ENCODE measurements around the gene DGKA.

The DGKA gene

DNA sequence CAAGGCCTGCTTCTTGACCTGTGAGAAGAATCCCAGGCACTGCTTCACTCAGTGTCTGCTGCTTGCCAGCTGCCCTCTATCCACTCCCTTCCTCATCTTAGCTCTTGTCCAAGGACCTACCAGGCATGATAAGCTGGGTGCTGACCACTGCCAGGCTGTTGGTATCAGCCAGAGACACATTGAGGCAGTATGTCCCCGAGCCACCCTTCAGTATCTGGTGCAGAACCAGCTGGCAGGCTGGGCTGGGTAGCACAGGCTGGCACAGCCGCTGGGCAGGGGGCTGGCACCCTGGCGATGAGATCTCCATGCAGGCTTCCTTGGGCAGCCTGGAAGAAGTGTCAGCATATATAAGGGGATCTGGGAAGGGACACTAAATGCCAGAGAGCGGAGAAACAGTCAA, 24.4 kb downstream of the DGKA start (continued):
- TF ChIP-seq, protein P1, sequence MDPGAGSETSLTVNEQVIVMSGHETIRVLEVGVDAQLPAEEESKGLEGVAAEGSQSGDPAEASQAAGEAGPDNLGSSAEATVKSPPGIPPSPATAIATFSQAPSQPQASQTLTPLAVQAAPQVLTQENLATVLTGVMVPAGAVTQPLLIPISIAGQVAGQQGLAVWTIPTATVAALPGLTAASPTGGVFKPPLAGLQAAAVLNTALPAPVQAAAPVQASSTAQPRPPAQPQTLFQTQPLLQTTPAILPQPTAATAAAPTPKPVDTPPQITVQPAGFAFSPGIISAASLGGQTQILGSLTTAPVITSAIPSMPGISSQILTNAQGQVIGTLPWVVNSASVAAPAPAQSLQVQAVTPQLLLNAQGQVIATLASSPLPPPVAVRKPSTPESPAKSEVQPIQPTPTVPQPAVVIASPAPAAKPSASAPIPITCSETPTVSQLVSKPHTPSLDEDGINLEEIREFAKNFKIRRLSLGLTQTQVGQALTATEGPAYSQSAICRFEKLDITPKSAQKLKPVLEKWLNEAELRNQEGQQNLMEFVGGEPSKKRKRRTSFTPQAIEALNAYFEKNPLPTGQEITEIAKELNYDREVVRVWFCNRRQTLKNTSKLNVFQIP (CRISPR knock-in tag; IDR thresholded peaks at IDR 0.05; ENCODE audit: borderline replicate concordance, low read depth), result no peak
- TF ChIP-seq TOX (CRISPR knock-in tag; IDR thresholded peaks at IDR 0.05; ENCODE audit: borderline replicate concordance) (no peak), RARB (CRISPR knock-in tag; IDR thresholded peaks at IDR 0.05) (no peak)

DNA sequence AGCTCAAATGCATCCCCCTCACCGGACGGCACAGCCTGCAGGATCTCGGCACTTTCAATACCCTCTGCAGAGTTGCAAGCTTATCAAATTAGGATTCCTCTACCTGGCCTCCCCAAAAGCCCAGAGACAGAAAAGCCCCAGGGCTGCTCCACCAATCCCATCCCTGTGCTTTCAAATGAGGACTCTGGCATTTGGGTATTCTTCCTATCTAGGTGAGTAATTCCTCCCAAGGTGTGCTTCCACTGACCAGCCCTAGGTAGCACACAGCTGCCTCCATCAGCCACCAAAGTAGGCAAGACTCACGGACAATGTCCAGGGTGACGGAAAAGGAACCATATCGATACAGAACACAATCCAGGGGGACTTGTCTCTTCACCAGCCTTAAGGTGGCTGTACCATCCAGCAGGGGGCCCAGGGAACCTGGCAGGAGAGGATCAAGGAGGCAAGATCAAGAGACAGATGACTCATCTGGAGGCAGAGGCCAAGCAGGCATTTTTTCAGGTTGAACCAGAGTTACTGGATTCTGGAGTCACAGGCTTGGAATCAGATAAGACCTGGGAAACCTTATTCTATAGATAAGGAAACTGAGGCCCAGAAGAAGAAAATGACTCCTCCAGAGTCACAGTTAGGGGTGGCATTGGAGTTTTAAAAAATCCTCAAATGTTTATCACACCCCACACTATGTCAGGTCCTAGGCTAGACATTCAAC, 25.0 kb downstream of the DGKA start:
- ATAC-seq, result peak; percentile 93
- TF ChIP-seq CSDC2 (CRISPR knock-in tag; IDR thresholded peaks at IDR 0.05), result no peak
- no peak for TF ChIP-seq BACH2 (CRISPR knock-in tag; IDR thresholded peaks at IDR 0.05; ENCODE audit: borderline replicate concordance)

DNA sequence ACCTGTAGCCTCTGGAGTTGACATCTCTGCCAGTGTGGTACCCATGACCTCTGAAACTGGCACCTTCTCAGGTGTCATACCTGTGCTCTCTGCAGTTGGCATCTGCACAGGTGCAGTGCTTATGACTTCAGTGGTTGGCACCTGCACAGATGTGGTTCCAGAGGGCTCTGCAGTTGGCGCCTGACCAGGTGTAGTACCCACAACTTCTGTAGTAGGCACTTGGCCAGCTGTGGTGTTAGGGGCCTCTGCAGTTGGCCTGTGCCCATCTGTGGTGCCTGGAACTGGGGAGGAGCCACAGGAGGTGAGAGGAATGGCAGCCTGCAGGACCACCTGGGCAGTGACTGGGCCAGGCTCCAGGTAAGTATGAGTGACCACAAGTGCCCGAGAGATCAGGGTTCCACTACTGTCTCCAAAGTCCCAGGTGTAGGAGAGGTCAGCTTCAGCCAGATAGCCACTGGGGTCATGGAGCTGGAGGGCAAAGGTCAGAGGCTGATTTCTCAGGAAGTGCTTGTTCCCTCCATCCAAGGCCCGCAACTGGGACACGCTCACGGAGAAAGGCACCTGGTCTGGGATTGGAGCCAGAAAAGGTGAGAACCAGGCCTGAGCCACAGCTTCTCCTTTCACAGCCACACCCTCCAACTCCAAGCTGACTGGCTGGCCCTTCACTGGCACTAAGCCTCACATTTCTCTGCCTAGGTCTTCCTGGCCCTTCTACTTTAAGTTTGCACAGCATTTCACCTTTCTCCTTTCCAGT, 26.3 kb downstream of the DGKA start:
- no peak for TF ChIP-seq ISL1 (CRISPR knock-in tag; IDR thresholded peaks at IDR 0.05)
- TF ChIP-seq ZNF8 (CRISPR knock-in tag; IDR thresholded peaks at IDR 0.05), result no peak
- no peak for TF ChIP-seq GLIS3 (CRISPR knock-in tag; IDR thresholded peaks at IDR 0.05)
- TF ChIP-seq SNAI2 (CRISPR knock-in tag; IDR thresholded peaks at IDR 0.05), result no peak
- TF ChIP-seq, protein P2, sequence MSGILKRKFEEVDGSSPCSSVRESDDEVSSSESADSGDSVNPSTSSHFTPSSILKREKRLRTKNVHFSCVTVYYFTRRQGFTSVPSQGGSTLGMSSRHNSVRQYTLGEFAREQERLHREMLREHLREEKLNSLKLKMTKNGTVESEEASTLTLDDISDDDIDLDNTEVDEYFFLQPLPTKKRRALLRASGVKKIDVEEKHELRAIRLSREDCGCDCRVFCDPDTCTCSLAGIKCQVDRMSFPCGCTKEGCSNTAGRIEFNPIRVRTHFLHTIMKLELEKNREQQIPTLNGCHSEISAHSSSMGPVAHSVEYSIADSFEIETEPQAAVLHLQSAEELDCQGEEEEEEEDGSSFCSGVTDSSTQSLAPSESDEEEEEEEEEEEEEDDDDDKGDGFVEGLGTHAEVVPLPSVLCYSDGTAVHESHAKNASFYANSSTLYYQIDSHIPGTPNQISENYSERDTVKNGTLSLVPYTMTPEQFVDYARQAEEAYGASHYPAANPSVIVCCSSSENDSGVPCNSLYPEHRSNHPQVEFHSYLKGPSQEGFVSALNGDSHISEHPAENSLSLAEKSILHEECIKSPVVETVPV (CRISPR knock-in tag; IDR thresholded peaks at IDR 0.05), result no peak
- no peak for ATAC-seq

DNA sequence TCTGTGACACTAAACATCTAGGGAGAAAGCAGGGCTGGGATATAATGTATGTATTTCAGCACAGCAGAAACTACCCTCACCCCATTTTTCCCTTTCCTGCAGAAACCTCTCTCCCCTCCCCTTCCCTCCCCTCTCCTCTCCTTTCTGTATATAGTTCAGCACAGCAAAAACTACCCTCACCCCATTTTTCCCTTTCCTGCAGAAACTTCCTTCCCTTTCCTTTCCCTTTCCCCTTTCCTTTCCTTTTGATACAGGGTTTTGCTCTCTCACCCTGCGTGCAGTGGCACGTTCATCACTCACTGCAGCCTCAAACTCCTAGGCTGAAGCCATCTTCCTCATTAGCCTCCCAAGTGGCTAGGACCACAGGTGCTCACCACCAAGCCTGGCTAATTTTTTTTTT, 32.8 kb downstream of the DGKA start:
- TF ChIP-seq PPARA (CRISPR knock-in tag; IDR thresholded peaks at IDR 0.05; ENCODE audit: borderline replicate concordance), result no peak
- TF ChIP-seq TOX (CRISPR knock-in tag; IDR thresholded peaks at IDR 0.05; ENCODE audit: borderline replicate concordance), result no peak
- no peak for TF ChIP-seq ZNF70 (CRISPR knock-in tag; IDR thresholded peaks at IDR 0.05)
- ATAC-seq, result no peak

DNA sequence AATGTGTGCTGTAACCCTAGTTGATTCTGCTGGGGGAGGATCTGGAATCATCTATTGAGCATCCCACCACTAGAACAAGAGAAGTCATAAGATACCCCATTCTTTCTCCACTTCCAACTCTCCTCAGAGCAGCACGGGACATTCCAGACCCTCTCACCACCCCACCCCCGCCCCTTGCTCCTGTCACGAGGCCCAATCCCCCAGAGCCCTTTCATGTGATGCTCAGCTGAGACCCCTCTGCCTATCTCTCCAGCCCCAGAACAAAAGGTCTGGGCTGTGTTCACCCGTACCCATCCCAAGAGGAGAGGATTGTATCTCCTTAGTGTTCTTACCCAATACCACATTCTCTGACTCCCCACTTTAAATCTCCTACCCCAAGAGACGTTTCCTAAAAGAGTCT, 34.3 kb downstream of the DGKA start:
- ATAC-seq, result no peak

More for the DNA sequence above, 34.3 kb downstream of the DGKA start:
- TF ChIP-seq, protein P3, sequence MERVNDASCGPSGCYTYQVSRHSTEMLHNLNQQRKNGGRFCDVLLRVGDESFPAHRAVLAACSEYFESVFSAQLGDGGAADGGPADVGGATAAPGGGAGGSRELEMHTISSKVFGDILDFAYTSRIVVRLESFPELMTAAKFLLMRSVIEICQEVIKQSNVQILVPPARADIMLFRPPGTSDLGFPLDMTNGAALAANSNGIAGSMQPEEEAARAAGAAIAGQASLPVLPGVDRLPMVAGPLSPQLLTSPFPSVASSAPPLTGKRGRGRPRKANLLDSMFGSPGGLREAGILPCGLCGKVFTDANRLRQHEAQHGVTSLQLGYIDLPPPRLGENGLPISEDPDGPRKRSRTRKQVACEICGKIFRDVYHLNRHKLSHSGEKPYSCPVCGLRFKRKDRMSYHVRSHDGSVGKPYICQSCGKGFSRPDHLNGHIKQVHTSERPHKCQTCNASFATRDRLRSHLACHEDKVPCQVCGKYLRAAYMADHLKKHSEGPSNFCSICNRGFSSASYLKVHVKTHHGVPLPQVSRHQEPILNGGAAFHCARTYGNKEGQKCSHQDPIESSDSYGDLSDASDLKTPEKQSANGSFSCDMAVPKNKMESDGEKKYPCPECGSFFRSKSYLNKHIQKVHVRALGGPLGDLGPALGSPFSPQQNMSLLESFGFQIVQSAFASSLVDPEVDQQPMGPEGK (CRISPR knock-in tag; IDR thresholded peaks at IDR 0.05; ENCODE audit: borderline replicate concordance), result no peak
- TF ChIP-seq ZC3H10 (CRISPR knock-in tag; IDR thresholded peaks at IDR 0.05), result no peak
- TF ChIP-seq ARNTL (CRISPR knock-in tag; IDR thresholded peaks at IDR 0.05; ENCODE audit: borderline replicate concordance, low read depth), result no peak
- TF ChIP-seq, protein P1 (CRISPR knock-in tag; IDR thresholded peaks at IDR 0.05; ENCODE audit: borderline replicate concordance, low read depth), result no peak
- no peak for TF ChIP-seq SNAI2 (CRISPR knock-in tag; IDR thresholded peaks at IDR 0.05)
- no peak for TF ChIP-seq TCF4 (CRISPR knock-in tag; IDR thresholded peaks at IDR 0.05; ENCODE audit: borderline replicate concordance)
- no peak for TF ChIP-seq ZNF565 (CRISPR knock-in tag; conservative IDR thresholded peaks at IDR 0.05; ENCODE audit: low read depth)
- TF ChIP-seq CSDC2 (CRISPR knock-in tag; IDR thresholded peaks at IDR 0.05), result no peak
